NCI-H2196 (cell line): Measurements from ENCODE around the gene CFAP58.

ENCODE experiments used
- DNase-seq: peaks from one replicate; lab custom pipeline; 2025; ENCODE audit not compliant: unreplicated experiment; lab: John Stamatoyannopoulos, UW

The CFAP58 gene, protein sequence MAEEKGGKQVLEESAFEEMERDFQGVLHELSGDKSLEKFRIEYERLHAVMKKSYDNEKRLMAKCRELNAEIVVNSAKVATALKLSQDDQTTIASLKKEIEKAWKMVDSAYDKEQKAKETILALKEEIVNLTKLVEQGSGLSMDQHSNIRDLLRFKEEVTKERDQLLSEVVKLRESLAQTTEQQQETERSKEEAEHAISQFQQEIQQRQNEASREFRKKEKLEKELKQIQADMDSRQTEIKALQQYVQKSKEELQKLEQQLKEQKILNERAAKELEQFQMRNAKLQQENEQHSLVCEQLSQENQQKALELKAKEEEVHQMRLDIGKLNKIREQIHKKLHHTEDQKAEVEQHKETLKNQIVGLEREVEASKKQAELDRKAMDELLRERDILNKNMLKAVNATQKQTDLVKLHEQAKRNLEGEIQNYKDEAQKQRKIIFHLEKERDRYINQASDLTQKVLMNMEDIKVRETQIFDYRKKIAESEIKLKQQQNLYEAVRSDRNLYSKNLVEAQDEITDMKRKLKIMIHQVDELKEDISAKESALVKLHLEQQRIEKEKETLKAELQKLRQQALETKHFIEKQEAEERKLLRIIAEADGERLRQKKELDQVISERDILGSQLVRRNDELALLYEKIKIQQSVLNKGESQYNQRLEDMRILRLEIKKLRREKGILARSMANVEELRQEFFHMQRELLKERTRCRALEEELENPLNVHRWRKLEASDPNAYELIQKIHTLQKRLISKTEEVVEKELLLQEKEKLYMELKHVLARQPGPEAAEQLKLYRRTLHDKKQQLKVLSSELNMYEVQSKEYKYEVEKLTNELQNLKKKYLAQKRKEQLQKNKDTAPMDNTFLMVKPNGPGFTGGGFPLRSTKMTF

DNA sequence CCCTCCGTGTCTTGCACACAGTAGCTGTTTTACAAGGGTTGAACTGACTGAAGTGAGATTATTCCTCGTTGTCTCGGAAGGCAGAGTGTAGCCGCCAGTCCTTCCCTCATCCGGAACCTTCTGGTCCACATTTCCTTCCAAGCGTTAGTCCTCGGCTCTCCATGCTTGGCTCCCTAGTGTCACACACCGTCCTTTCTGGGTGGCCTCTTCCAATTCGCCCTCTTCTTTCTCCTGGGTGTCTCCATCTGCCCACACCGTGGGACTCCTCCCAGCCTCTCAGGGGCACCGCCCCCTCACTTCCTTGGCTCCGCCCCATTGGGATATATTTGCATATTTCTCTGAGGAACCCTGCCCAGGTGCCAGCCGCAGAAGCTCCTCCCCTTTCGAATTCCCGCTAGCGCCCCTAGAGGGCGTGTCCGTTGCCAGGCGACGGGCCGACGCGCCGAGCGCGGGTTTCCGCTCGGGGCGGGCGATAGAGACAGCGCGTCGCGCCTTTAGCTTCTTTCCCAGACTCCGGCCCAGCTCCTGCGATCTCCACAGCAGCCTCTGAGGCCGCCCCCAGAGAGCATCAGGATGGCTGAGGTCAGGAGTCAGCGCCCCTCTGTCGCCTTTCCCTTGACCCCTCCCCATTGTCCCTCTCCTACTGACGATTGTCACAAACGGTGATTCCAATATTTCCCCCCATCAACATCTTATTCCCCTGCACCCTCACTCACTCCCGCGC, at the start of gene CFAP58:
Gene CFAP58, plus strand, starts transcription at position 509 of the 724 bp plus-strand sequence. Its CDS starts 65 bp downstream, at position 574.
- DNase-seq, result peak; percentile 86

DNA sequence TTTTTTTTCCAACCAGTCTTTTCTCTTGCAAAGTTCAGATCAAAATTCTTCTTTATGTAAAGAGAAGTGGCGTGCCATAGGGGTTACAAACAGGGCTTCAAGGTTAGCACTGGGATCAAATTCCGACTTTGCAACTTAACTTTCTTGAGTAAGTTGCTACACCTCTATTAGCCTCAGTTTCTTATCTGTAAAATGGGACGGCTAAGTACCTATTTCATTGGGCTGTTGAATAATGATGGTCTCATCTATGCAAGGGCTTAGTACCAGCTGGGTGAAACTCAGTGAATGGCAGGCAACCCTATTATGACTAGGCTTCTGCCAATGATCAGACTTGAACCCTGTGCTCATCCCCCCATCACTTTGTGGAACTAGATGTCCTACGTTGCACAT, 49.3 kb upstream of the CFAP58 start:
- no peak for DNase-seq

DNA sequence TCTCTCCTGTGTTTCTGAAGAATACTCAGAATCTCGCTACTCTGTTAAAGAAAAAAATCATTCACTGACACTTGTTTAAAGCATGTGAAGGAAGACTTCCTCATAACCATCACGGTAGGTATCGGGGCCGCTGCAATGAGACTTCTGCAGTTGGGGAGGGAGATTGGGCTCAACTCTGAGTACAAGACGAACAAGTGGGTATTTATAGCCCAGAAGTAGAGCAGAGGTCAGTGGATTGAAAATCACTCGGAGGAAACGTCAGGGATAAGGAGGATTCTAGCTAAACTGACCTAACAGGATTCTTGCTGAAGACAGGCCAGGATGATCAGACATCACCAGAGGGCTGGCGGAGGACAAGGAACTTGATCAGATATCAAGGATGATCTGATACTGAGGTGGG, 48.7 kb upstream of the CFAP58 start:
- DNase-seq, result no peak

DNA sequence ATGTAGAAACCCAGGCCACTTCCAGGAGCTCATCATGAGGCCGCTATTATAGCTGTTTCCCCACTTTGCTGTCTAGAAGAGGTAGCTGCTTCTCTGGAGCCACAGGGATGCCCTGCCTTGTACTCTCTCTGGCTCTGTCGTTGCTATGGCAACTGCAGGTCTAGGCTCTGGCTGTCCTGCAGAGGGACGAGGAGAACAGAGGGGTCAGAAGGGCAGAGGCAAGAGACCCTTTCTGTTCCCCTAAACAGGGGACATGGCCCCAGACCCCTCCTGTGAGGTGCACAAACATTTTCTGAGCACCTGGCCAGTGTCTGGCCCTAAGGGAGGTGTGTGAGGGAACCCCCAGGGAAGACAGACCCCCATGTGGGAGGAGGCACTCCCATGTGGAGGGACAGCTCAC, 46.7 kb upstream of the CFAP58 start:
- no peak for DNase-seq

DNA sequence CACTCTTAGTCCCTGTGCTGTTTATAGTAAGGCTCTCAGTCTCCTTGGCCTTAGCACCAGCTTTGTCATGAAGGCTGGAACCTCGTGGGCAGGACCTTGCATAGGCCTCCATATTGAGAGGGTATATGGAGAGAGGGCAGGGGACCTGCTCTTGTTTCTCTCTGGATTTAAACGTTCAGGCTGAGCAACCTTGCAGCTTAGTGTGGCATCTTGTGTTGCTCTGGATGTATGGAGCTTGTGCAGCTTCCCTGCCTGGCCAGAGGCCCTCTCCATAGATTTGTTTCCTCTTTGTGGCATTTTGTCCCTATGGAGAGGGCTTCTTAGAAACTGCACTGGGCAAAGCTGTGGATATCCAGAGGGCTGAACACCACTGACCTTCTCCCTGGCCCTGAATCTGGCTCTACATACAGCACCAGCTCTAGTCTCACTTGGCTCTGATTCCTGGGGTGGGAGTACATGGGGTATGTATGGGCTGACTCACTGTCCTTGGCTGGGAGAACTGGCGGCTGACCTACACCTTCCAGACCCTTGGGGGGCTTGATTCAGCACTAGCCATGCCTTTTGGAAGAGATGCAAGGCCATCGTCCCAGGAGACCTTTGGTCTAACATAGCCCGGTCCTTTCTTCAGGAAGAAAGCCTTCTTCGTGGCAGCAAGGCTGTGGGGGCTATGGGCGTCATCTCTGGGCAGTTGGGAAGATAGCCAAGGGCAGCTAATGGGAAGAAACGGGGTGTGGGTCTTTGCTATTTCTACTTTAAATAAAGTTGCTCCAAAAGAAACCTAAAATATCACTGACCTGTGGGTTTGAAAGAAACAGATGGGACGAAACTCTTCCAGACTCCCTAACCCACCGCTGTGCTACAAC, 45.8 kb upstream of the CFAP58 start:
- no peak for DNase-seq

DNA sequence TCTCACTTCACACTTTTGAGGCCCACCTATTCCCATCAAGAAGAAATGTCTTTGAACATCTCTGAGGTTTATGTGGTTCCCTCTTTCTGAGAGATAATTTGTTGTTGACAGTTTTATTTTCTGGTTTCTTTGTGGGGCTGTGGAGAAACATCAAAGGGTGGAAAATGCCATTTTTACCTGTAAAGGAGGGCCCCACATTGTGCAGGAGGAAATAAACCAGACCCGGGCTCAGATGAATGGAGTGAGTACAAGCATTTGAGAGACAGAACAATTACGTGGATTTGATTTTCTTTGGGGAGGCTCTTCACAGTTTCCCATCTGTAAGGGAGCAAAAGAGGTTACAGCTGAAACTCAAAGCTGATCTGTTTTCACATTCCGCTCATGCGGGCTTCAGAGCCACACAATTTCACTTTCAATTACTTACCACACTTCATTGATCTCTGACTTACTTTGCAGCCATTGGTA, 45.2 kb upstream of the CFAP58 start:
- DNase-seq, result no peak

DNA sequence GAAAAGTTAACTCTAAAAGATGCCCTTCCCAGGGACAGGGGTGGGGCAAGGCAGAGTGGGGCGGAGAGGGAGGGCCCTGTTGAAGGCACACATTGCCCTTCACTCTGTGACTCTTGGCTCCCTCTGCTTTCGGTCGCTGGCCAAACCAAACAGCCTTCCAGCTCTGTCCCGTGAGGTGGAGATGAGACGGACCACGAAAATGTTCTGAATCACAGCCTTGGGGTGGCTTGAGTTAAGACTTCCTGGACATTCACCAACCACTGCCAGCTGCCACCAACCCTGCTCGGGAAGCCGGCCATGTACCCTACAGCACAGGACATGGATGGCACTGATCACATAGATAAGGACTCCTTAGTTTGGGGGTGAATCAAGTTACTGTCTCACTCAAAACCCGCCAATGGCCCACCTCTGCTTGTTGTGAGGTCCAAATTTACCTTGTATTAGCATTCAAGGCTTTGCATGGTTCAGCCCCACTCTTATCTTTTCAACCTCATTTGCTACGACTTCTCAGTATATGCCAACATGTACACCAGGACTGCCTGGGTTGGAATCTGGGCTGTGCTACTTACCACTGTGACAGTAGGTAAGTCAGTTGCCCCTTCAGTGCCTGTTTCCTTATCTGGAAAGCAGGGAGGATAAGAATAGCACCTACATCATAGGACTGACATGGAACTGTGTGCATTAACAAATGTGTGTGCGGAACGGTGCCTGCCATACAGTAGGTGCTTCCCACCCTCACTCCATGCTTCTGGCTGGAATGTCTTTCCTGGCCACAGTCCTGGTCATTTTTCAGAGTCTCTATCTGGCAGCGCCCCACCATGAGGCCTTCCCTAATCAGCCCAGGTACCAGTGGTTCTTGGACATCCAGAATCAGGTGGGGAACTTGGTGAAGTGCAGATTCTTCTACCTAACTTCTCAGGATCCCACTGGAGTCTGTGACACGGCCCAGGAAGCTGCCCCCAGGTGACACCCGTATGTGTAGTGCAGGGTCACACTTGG, 43.4 kb upstream of the CFAP58 start:
- DNase-seq, result no peak

DNA sequence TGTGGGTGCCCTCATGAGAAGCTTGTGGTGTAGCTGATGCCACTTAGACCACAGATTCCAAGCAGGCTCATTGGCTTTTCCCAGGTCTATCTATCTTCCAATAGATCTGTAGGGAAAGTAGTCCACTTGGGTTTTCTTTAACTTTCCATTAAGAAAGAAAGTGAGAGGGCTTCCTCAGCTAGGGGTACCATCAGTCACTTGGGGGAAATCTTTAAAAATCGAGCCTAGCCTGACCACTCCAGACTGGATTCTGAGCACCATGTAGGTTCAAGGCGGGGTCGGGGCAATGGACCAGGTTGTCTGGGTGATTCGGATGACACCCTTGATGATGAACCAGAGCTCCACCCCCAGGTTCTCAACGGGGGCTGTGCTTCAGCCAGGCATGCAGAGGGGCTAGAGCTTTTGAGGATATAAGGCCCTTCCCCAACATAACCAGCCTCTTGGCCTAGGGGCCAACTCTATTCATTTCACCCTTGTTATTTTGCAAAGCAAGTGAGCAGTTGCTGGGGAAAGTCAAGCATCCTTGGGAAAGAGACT, 42.4 kb upstream of the CFAP58 start:
- no peak for DNase-seq

DNA sequence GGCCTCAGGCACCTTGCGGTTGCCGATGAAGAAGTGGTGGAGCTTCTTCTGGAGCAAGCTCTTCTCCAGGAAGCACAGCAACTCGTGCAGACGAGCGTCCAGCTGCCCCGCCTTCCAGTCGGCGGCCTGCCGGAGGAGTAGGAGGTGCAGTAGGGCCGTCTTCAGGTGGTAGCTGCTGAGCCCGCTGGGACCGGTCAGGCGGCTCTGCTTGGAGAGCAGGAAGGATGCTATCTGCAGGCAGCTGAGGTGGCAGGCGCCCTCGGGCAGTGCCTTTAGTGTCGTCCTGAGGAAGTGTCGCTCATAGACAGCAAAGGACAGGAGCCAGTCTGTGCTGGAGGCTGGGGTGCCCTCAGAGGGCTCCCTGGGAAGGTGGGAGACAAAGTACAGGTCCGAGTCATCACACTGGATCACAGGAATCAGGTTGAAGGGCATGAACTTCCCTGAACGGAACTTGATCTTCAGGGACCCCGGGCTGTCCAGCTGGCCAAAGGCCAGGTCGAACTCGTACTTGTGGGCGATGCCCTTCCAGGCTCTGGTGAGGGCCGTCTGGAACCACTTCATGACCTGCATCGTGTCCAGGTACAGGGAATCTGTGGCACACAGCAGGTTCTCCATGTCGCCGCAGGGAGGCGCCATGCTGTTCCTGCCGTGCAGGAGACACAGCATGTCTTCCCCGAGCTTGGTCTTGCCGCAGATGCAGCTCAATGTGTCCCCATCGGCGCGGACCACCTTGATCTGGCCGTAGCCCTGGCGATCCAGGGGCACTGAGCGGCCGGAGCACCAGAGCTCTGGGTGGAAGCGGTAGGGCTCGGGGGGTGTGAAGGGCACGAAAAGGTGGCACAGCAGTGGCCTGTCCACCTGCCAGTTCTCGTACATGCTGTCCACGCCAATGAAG, 38.8 kb upstream of the CFAP58 start:
- no peak for DNase-seq

DNA sequence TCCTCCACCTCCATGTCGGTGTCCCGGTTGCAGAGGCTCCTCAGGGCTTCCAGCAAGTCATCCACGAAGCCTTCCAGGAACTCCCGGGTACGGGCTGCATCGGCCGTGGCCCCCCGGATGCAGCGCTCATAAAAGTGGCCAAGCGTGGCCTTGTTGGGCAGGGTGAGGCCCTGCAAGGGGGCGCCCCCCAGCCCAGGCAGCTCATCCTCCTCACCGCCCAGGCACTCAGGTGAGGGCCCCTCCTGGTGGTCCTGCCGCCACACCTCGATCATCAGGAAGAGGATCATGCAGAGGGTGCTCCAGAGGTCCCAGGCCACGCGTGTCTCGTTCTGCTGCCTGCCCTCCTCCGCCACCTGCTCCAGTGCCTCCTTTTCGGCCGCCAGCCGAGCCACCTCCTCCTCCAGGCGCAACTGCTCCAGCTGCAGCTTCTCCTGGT, 38.1 kb upstream of the CFAP58 start:
- DNase-seq, result no peak

DNA sequence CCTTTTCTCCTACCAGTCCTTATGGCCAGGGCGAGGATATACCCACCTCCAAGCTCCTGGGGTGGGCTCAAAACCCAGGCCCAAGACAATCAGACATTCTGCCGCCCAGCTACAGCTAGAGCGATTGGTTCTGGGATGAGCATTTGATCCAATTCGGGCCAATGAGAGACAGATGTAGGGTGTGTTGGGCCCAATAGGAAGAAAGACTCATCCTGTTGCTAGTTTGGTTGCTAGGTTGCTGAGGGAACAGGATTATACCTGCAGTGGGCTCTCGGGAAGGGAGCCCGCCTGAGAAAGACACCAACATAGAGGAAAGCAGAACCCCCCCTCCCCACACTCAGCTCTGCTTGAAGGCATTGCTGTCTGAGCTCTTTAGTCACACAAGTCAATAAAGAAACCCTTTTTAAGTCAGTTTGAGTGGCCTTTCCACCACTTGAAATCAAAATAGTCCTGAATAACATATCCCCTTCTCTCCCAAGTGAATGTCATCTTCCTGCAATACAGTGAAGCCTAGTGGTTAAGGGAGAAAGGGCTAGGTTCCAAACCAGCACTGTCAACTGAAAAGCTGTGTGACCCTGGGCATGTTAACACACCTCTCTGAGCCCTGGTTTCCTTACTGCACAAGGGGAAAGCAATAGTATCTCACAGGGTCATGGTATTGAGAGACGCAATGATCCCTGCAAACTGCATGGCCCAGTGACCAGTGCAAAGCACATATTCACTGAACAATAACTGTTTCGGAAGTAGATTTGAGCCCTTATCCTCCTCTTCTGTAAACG, 37.1 kb upstream of the CFAP58 start:
- no peak for DNase-seq

DNA sequence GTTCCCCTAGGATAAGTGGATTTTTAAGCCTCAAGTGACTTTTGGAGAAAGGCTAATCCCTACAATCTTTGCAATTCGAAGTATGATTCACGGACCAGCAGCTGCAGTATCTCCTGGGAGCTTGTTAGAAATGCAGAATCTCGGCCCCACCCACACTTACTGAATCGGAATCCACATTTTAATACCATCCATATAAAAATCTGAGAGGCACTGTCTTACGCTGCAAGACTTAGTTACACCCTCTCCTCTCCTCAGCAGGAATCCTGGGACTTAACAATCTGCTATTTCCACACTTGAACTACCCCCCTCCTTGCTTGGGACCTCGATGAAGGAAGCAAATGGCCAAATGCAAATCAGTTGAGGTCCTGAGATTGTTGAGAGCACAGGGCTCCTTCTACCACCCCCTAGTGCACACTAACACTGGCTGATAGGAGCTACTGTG, 36.3 kb upstream of the CFAP58 start:
- no peak for DNase-seq

DNA sequence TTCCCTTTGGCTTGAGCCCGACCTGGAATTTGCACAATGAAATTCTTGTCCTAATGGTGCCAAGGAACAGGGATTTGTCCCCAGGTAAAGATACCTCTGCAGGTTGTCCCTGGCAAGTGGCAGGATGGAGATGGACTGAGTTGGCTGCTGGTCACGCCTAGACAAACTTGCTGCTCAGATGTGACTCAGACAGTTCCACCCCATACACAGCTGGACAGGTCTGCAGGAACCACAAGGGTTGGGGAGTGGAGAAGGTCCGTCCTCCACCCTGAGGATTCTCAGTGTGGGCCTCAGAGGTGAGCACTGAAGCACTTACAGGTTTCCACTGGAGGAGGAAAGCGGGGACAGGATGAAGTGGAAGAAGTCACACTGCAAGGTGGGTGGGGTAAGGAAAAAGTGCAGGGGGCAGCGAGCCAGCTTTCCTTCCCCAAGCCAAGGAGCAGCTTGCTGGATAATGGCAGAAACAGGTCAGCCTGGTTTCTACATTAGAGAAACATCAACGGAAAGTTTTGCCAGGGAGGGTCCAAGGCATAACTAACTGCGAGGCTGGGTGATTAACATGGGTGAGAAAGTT, 35.8 kb upstream of the CFAP58 start:
- DNase-seq, result no peak

DNA sequence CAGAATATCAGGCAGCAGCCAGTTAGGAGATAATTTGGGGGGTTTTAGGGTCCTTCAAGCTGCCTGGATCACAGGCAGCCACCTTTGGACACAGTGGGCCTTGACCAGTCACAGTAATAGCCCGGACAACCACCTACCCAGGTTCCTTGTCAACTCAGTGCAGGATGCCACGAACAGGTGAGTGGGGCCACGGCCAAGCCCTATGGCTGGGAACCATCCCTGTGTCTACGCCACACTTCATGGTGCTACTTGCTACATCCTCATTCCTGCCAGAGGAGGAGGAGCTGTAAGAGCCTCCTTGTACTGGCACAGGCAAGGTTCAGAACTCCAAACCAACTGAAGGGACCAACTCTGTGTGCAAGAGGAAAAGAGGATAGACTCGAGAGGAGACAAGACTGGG, 35.3 kb upstream of the CFAP58 start:
- no peak for DNase-seq

DNA sequence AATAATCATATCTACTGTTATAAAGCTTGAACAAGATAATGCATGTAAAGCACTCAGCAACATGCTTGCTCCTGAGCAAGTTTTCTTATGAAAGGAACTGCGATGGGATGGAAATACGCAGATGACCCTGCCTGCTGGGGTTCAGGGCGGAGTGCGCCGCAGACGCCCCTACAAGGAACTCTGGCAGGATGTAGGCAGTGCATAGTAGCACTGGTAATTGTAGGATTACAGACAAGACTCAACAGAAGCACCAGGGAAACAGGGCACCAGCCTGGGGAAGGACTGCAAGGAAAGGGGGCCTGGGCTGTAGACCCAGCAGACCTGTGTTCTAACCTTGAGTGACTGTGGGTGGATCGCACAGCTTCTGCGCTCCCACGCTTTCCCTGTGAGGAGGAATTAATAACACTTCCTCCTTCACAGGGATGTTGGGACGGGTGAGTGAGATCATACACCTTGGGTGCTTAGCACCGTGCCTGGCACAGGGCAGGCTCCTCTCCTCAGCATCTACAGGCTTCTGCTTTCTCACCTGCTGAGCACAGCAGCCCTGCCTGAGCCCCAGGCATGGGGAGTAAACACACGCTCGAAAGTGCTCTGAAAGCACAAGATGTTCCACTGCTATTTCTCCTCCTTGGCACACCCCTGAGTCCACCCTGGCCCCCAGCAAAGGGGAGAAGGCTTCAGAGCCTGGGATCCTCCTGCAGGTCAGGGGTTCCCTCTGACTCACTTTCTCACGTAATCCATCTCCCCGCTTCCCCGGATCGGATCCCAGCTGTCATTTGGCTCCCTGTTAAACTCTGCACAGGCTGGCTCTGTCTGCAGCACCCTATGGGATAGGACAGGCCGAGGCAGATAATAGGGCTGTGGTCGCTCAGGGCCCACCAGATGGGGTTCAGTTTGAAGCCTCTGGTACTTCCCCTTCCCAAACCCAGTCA, 34.6 kb upstream of the CFAP58 start:
- DNase-seq, result no peak

DNA sequence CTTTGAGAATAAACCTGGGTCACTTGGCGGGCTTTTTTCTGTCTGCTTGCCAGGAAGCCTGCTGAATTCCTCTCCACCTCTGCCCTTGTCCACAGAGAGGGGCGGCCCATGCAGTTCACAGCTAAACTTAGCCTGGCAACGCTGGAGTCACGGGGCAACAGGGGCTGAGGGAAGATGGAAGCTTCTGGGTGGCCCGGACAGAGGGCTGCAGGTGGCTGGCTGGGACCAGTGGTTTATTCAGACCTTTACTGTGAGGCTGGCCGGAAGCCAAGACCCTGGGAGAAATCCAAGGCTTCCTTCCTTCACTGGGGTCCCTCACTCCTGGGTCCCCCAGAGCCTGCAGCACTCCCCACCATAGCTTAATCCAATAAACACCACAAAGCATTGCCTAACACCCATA, 32.4 kb upstream of the CFAP58 start:
- no peak for DNase-seq
